ACC112 (cell line): ENCODE results near the gene MAMDC4.

Experiments used
- H2AFZ ChIP-seq: fragments of 200-600 bp; sonication (generic); one replicate; pipeline ENCODE4 v1.6.0; 2017; ENCODE audit warnings: antibody characterized with exemption, low read length; ENCODE audit not compliant: unreplicated experiment
- H3K27ac ChIP-seq: fragments of 200-600 bp; sonication (generic); 2 replicates; pipeline ENCODE4 v1.5.1; 2014; ENCODE audit warnings: low read depth, mild to moderate bottlenecking, antibody characterized with exemption, low read length, moderate library complexity
- H3K27me3 ChIP-seq: fragments of 200-600 bp; sonication (generic); 2 replicates; pipeline ENCODE4 v1.6.1; 2014; ENCODE audit warnings: mild to moderate bottlenecking, antibody characterized with exemption, low read length, moderate library complexity, mixed read lengths; ENCODE audit not compliant: insufficient read depth
- H3K36me3 ChIP-seq: fragments of 200-600 bp; sonication (generic); 2 replicates; pipeline ENCODE4 v1.6.1; 2016; ENCODE audit warnings: mild to moderate bottlenecking, antibody characterized with exemption, low read length, moderate library complexity, mixed read lengths; ENCODE audit not compliant: insufficient read depth
- H3K4me1 ChIP-seq: fragments of 200-600 bp; sonication (generic); one replicate; pipeline ENCODE4 v1.6.1; 2016; ENCODE audit warnings: low read length, mixed read lengths; ENCODE audit not compliant: insufficient read depth, unreplicated experiment, control insufficient read depth
- H3K4me3 ChIP-seq: fragments of 200-600 bp; sonication (generic); 2 replicates; pipeline ENCODE4 v1.5.1; 2014; ENCODE audit warnings: mild to moderate bottlenecking, low read depth, low read length
- H3K79me2 ChIP-seq: fragments of 200-600 bp; sonication (generic); one replicate; pipeline ENCODE4 v1.6.0; 2016; ENCODE audit warnings: low read length; ENCODE audit not compliant: control insufficient read depth, unreplicated experiment, insufficient read depth

The MAMDC4 gene

GRCh38 chr9:136846376-136847087 lies 5.6 kb upstream of the MAMDC4 start:
- Histone ChIP-seq H3K27ac (peak overlapping the region; percentile 21; the same call in 1 of the 2 replicates), H3K27me3 (peaks cover 9% of the 10 kb centered on the region; the same call in 1 of the 2 replicates), H3K4me1 (peaks cover 14% of the 10 kb centered on the region), H2AFZ (no peak overlapping the region), H3K79me2 (no peaks in the 10 kb centered on the region), H3K36me3 (no peaks in the 10 kb centered on the region), H3K4me3 (peak overlapping the region; percentile 91)

GRCh38 chr9:136847088-136847825 lies 4.9 kb upstream of the MAMDC4 start:
- Histone ChIP-seq H3K27me3 (peaks cover 9% of the 10 kb centered on the region; the same call in 1 of the 2 replicates), H2AFZ (peak overlapping the region; percentile 51), H3K4me3 (peak overlapping the region; percentile 91), H3K79me2 (no peaks in the 10 kb centered on the region), H3K27ac (peak overlapping the region; percentile 66), H3K36me3 (no peaks in the 10 kb centered on the region), H3K4me1 (peaks cover 8% of the 10 kb centered on the region)

- Histone ChIP-seq H3K4me3 (peak overlapping the region; percentile 91), H3K36me3 (no peaks in the 10 kb centered on the region), H3K27ac (peak overlapping the region; percentile 86), H2AFZ (peak overlapping the region; percentile 51), H3K4me1 (peaks cover 8% of the 10 kb centered on the region), H3K27me3 (peaks cover 9% of the 10 kb centered on the region; the same call in 1 of the 2 replicates), H3K79me2 (no peaks in the 10 kb centered on the region)
Measured at GRCh38 chr9:136847826-136848392, 4.2 kb upstream of the MAMDC4 start.

- peaks cover 9% of the 10 kb centered on the region; the same call in 1 of the 2 replicates for H3K27me3 ChIP-seq
- peak overlapping the region; percentile 24 for H2AFZ ChIP-seq
- H3K4me3 ChIP-seq = peak overlapping the region; percentile 91
- no peaks in the 10 kb centered on the region for H3K79me2 ChIP-seq
- peak overlapping the region; percentile 86 for H3K27ac ChIP-seq
- no peaks in the 10 kb centered on the region for H3K36me3 ChIP-seq
- H3K4me1 ChIP-seq = peaks cover 3% of the 10 kb centered on the region
Measured at GRCh38 chr9:136848393-136849037, 3.6 kb upstream of the MAMDC4 start.

- Histone ChIP-seq H3K27me3 (peaks cover 9% of the 10 kb centered on the region; the same call in 1 of the 2 replicates), H3K4me1 (peaks cover 3% of the 10 kb centered on the region), H3K79me2 (no peaks in the 10 kb centered on the region), H2AFZ (peak within 1 kb of the TSS; percentile 92), H3K27ac (peak within 1 kb of the TSS; percentile 86), H3K36me3 (no peaks in the 10 kb centered on the region), H3K4me3 (peak within 1 kb of the TSS; percentile 91)
Measured at GRCh38 chr9:136849038-136849959, 2.8 kb upstream of the MAMDC4 start, which contains the start of gene PHPT1. Gene PHPT1, plus strand, starts transcription at chr9:136849409. Its CDS starts 22 bp downstream, at chr9:136849431.

- peaks cover 8% of the 10 kb centered on the region; the same call in 1 of the 2 replicates for H3K27me3 ChIP-seq
- H2AFZ ChIP-seq = no peak overlapping the region
- peak overlapping the region; percentile 43 for H3K27ac ChIP-seq
- peaks cover 3% of the 10 kb centered on the region for H3K4me1 ChIP-seq
- H3K79me2 ChIP-seq = no peaks in the 10 kb centered on the region
- no peaks in the 10 kb centered on the region for H3K36me3 ChIP-seq
- peak overlapping the region; percentile 91 for H3K4me3 ChIP-seq
Measured at GRCh38 chr9:136849960-136850865, 1.9 kb upstream of the MAMDC4 start.

- H3K4me3 ChIP-seq = peak overlapping the region; percentile 91; the same call in 1 of the 2 replicates
- peaks cover 3% of the 10 kb centered on the region for H3K4me1 ChIP-seq
- no peaks in the 10 kb centered on the region; the same call in 1 of the 2 replicates for H3K27me3 ChIP-seq
- H2AFZ ChIP-seq = no peak overlapping the region
- H3K36me3 ChIP-seq = no peaks in the 10 kb centered on the region
- no peaks in the 10 kb centered on the region for H3K79me2 ChIP-seq
- H3K27ac ChIP-seq = no peak overlapping the region
Measured at GRCh38 chr9:136850866-136851775, 1.0 kb upstream of the MAMDC4 start.

GRCh38 chr9:136852664-136853595 lies 784 bp downstream of the MAMDC4 start:
- H3K27ac ChIP-seq = no peak overlapping the region
- no peak overlapping the region for H2AFZ ChIP-seq
- H3K4me1 ChIP-seq = peaks cover 3% of the 10 kb centered on the region
- H3K36me3 ChIP-seq = no peaks in the 10 kb centered on the region
- no peaks in the 10 kb centered on the region for H3K79me2 ChIP-seq
- H3K4me3 ChIP-seq = no peak overlapping the region
- H3K27me3 ChIP-seq = no peaks in the 10 kb centered on the region
